ENCODE measurements around the gene PLAAT5.
"Not testable (repeated sequence)": the region's sequence is repeated elsewhere in the genome, so short reads cannot be mapped to it uniquely, and the experiment has no call there.

The PLAAT5 gene

GRCh38 chr11:63476618-63477017 is 14.3 kb downstream of the PLAAT5 start:
- no peak for DNase-seq

GRCh38 chr11:63472372-63472771 is 18.6 kb downstream of the PLAAT5 start:
- DNase-seq = no peak

- DNase-seq = no peak
Measured at GRCh38 chr11:63470311-63470710, 20.7 kb downstream of the PLAAT5 start.

- no peak for DNase-seq
Measured at GRCh38 chr11:63462137-63462536, 28.8 kb downstream of the PLAAT5 start.

GRCh38 chr11:63459586-63459985 is 31.4 kb downstream of the PLAAT5 start:
- no peak for DNase-seq

- no peak for DNase-seq
Measured at GRCh38 chr11:63448646-63449045, 42.3 kb downstream of the PLAAT5 start.

- no peak for DNase-seq
Measured at GRCh38 chr11:63445720-63446119, 45.2 kb downstream of the PLAAT5 start.

- no peak for DNase-seq
Measured at GRCh38 chr11:63445118-63445517, 45.8 kb downstream of the PLAAT5 start.

- no peak for DNase-seq
Measured at GRCh38 chr11:63444160-63444559, 46.8 kb downstream of the PLAAT5 start.

- DNase-seq = no peak
Measured at GRCh38 chr11:63443714-63444113, 47.3 kb downstream of the PLAAT5 start.

GRCh38 chr11:63435831-63436230 is 55.1 kb downstream of the PLAAT5 start:
- DNase-seq = not testable (repeated sequence)

- DNase-seq = not testable (repeated sequence)
Measured at GRCh38 chr11:63435351-63435750, 55.6 kb downstream of the PLAAT5 start.

GRCh38 chr11:63430731-63431130 is 60.2 kb downstream of the PLAAT5 start:
- DNase-seq = not testable (repeated sequence)

GRCh38 chr11:63427971-63428508 is 62.9 kb downstream of the PLAAT5 start:
- DNase-seq = no peak

GRCh38 chr11:63417174-63417852 is 73.7 kb downstream of the PLAAT5 start:
- no peak for DNase-seq

Data from CD4-positive, alpha-beta T cell treated with Interleukin-17A for 1 hour (primary cell).